Activated naive CD8-positive, alpha-beta T cell treated with anti-CD3 and anti-CD28 coated beads for 36 hours (primary cell): ENCODE data around the gene RLN3. TPM values are rescaled to one million over a fixed set of nuclear protein-coding genes. Genes with fewer than 3 reads are reported as not detected.

Experiments used
- DNase-seq: peaks from one replicate; pipeline ENCODE4 v3.0.0; 2021
- H3K27ac Mint-ChIP-seq: one replicate; pipeline ENCODE4 v1.8.0; 2022; ENCODE audit warnings: mild to moderate bottlenecking, moderate library complexity, mixed read lengths
- H3K27me3 Mint-ChIP-seq: one replicate; pipeline ENCODE4 v1.8.0; 2022; ENCODE audit warnings: mild to moderate bottlenecking, mixed read lengths
- H3K36me3 Mint-ChIP-seq: one replicate; pipeline ENCODE4 v1.8.0; 2021; ENCODE audit warnings: mild to moderate bottlenecking, mixed read lengths
- H3K4me1 Mint-ChIP-seq: one replicate; pipeline ENCODE4 v1.8.0; 2021; ENCODE audit warnings: mixed read lengths
- H3K4me3 Mint-ChIP-seq: one replicate; pipeline ENCODE4 v1.8.0; 2022; ENCODE audit warnings: mild to moderate bottlenecking, moderate library complexity, mixed read lengths
- H3K9me3 Mint-ChIP-seq: one replicate; pipeline ENCODE4 v1.8.0; 2022; ENCODE audit warnings: mixed read lengths
- total RNA-seq, 2 experiments: library from RNA; stranded (reverse); gene quantifications; one replicate each; pipeline ENCODE4 v1.2.3, GENCODE V29; 2021

The RLN3 gene
- total RNA-seq, 2 experiments from 2014 or later, result not detected

DNA sequence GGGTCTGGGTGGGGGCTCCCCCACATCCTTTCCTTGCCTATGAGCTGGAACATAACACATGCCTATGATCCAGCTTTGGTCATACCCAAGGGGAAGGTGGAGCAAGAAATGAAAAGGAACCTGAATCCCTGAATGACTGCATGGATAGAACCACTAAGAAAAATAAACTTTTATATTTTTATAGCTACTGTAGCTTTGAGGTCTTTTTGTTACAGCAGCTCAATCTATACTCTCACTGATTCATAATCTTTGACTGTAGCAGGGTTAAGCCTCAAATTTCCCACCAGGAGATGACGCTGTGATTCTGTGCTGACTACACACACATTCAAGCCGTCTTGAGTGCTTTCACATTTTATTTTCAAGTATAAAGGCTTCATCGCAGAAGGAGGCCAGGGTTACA, 25.1 kb downstream of the RLN3 start:
- Mint-ChIP-seq H3K36me3 (peaks cover 35% of the 10 kb centered on the region), H3K4me3 (no peak overlapping the region), H3K27me3 (peaks cover 14% of the 10 kb centered on the region), H3K9me3 (peaks cover 3% of the 10 kb centered on the region), H3K4me1 (peaks cover 9% of the 10 kb centered on the region), H3K27ac (no peak overlapping the region)
- no peak for DNase-seq

- Mint-ChIP-seq H3K27ac (no peak overlapping the region), H3K27me3 (peaks cover 19% of the 10 kb centered on the region), H3K36me3 (peaks cover 30% of the 10 kb centered on the region), H3K9me3 (peaks cover 2% of the 10 kb centered on the region), H3K4me3 (no peak overlapping the region), H3K4me1 (peaks cover 12% of the 10 kb centered on the region)
- no peak for DNase-seq
These were observed 25.6 kb downstream of the RLN3 start for GRCh38 chr19:14053500-14053899.

GRCh38 chr19:14054099-14054498, 26.2 kb downstream of the RLN3 start:
- no peak for DNase-seq
- Mint-ChIP-seq H3K4me3 (no peak overlapping the region), H3K9me3 (peaks cover 1% of the 10 kb centered on the region), H3K27me3 (peaks cover 25% of the 10 kb centered on the region), H3K36me3 (peaks cover 26% of the 10 kb centered on the region), H3K27ac (no peak overlapping the region), H3K4me1 (peaks cover 15% of the 10 kb centered on the region)

- Mint-ChIP-seq H3K4me3 (no peak overlapping the region), H3K27ac (no peak overlapping the region), H3K9me3 (peaks cover 1% of the 10 kb centered on the region), H3K36me3 (peaks cover 26% of the 10 kb centered on the region), H3K27me3 (peaks cover 31% of the 10 kb centered on the region), H3K4me1 (peaks cover 16% of the 10 kb centered on the region)
- DNase-seq, result no peak
These were observed 26.8 kb downstream of the RLN3 start for GRCh38 chr19:14054721-14055120.

GRCh38 chr19:14055396-14055795, 27.4 kb downstream of the RLN3 start:
- Mint-ChIP-seq H3K36me3 (peaks cover 21% of the 10 kb centered on the region), H3K9me3 (peaks cover 1% of the 10 kb centered on the region), H3K27ac (no peak overlapping the region), H3K4me3 (no peak overlapping the region), H3K27me3 (peaks cover 33% of the 10 kb centered on the region), H3K4me1 (peaks cover 17% of the 10 kb centered on the region)
- DNase-seq, result no peak

- Mint-ChIP-seq H3K4me1 (peaks cover 17% of the 10 kb centered on the region), H3K27ac (no peak overlapping the region), H3K9me3 (peaks cover 1% of the 10 kb centered on the region), H3K36me3 (peaks cover 20% of the 10 kb centered on the region), H3K27me3 (peaks cover 39% of the 10 kb centered on the region), H3K4me3 (no peak overlapping the region)
- DNase-seq, result no peak
These were observed 28.2 kb downstream of the RLN3 start for GRCh38 chr19:14056069-14056666.

DNA sequence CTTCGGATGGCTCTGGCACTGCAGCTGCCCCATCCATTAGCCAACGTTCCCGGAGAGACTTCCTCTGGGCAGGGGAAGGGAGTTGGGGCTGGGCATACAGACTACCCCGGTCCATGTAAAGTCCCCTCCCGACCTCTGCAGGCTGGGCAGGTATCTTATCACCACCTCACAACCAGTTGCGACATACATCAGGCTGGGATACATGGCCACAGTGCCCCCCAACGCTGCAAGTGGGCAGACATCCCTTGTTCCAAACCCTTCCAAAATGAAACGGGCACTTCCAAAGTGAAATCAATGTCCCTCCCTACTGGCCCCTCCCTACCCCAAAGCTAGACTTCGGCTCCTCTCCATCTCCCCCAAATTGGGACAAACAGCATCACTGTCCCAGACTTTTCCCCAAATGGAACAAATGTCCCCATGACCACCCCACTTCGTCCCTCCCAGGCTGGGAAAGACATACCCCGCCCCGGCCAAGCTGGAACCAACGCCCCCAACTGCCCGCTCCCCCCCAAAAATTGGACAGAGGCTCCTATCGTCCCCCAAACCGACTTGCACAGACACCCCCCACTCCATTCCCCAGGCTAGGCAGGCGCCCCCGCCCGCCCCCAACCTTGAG, 28.9 kb downstream of the RLN3 start:
- Mint-ChIP-seq H3K27ac (no peak overlapping the region), H3K4me3 (no peak overlapping the region), H3K27me3 (peaks cover 42% of the 10 kb centered on the region), H3K4me1 (peaks cover 17% of the 10 kb centered on the region), H3K9me3 (peaks cover 1% of the 10 kb centered on the region), H3K36me3 (peaks cover 16% of the 10 kb centered on the region)
- no peak for DNase-seq

DNA sequence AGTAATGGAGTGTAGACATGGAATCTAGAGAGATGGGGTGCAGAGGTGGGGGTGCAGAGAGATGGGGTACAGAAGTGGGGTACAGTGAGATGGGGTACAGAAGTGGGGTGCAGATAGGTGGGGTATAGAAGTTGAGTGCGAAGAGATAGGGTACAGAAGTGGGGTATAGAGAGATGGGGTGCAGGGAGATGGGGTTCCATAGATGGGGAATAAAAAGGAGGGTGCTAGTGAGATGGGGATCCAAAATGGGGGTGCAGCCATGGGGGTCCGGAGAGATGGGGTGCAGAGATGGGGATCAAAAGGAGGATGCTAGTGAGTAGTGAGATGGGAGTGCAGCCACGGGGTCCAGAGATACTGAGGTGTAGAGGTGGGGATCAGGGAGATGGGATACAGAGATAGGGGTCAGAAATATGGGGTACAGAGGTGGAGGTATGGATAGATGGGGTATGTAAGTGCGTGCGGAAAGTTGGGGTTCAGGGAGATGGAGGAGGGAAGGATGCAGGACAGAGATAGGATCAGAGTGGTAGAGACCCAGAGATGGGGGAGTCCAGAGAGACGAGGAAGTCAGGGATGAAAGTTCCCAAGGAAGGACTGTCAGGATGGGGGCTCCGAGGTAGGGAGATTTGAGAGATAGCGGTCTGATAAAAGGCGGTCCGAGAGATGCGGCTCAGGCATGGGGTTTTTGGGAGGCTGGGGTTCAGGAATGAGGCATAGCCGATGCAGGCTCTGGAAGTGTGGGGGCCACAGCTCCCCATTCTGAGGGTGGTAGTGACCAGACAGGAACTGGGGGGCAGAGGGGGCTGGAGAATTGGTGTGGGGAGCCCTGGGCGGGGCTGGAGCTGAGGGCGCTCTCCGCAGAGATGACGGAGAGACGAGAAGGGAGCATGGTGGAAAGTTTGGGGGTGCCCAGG, 30.5 kb downstream of the RLN3 start:
- Mint-ChIP-seq H3K27ac (no peak overlapping the region), H3K9me3 (no peaks in the 10 kb centered on the region), H3K36me3 (peaks cover 3% of the 10 kb centered on the region), H3K27me3 (peaks cover 47% of the 10 kb centered on the region), H3K4me3 (peak overlapping the region; percentile 60), H3K4me1 (peaks cover 17% of the 10 kb centered on the region)
- DNase-seq, result no peak

DNA sequence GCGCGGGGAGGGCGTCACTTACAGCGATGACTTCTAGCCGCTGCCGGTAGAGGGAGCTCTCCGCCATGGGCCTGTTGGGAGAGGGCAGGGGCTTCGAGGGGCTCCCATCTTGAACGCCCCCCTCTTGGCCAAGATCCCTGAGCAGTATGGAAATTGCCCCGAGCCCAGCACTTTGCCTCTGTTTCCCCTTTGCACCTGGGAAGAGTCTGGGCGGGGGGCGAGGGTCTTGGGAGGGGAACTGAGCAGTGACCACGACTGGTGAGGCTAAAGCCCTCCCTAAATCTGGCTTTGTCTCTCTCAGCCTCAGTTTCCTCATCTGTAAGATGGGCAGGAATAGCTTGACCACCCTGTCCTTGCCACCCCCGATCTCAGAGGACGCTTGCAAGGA, 31.1 kb downstream of the RLN3 start:
- Mint-ChIP-seq H3K4me3 (peak overlapping the region; percentile 16), H3K27ac (no peak overlapping the region), H3K9me3 (no peaks in the 10 kb centered on the region), H3K36me3 (no peaks in the 10 kb centered on the region), H3K4me1 (peaks cover 17% of the 10 kb centered on the region), H3K27me3 (peaks cover 47% of the 10 kb centered on the region)
- peak; percentile 66 for DNase-seq

GRCh38 chr19:14059652-14060155, 31.8 kb downstream of the RLN3 start:
- Mint-ChIP-seq H3K27me3 (peaks cover 47% of the 10 kb centered on the region), H3K9me3 (no peaks in the 10 kb centered on the region), H3K4me1 (peaks cover 17% of the 10 kb centered on the region), H3K36me3 (no peaks in the 10 kb centered on the region), H3K4me3 (no peak overlapping the region), H3K27ac (no peak overlapping the region)
- no peak for DNase-seq

- no peak overlapping the region for H3K27ac Mint-ChIP-seq
- H3K4me1 Mint-ChIP-seq, result peaks cover 17% of the 10 kb centered on the region
- no peak for DNase-seq
- H3K36me3 Mint-ChIP-seq, result no peaks in the 10 kb centered on the region
- H3K27me3 Mint-ChIP-seq, result peaks cover 47% of the 10 kb centered on the region
- no peak overlapping the region for H3K4me3 Mint-ChIP-seq
- no peaks in the 10 kb centered on the region for H3K9me3 Mint-ChIP-seq
These were observed 33.3 kb downstream of the RLN3 start for GRCh38 chr19:14061081-14061749.

GRCh38 chr19:14061751-14062557, 34.0 kb downstream of the RLN3 start, which contains the start of gene PALM3:
Gene PALM3 (minus strand): TSS chr19:14062076. CDS start chr19:14061980, 96 bp downstream.
- H3K9me3 Mint-ChIP-seq, result no peaks in the 10 kb centered on the region
- DNase-seq, result no peak
- H3K36me3 Mint-ChIP-seq, result no peaks in the 10 kb centered on the region
- H3K4me3 Mint-ChIP-seq, result no peak within 1 kb of the TSS
- no peak within 1 kb of the TSS for H3K27ac Mint-ChIP-seq
- H3K4me1 Mint-ChIP-seq, result peaks cover 17% of the 10 kb centered on the region
- H3K27me3 Mint-ChIP-seq, result peaks cover 42% of the 10 kb centered on the region

- Mint-ChIP-seq H3K4me1 (peaks cover 17% of the 10 kb centered on the region), H3K27ac (no peak overlapping the region), H3K36me3 (no peaks in the 10 kb centered on the region), H3K9me3 (no peaks in the 10 kb centered on the region), H3K27me3 (peaks cover 39% of the 10 kb centered on the region), H3K4me3 (no peak overlapping the region)
- DNase-seq, result no peak
These were observed 34.6 kb downstream of the RLN3 start for GRCh38 chr19:14062558-14062855.

- H3K27me3 Mint-ChIP-seq, result peaks cover 33% of the 10 kb centered on the region
- H3K4me1 Mint-ChIP-seq, result peaks cover 11% of the 10 kb centered on the region
- no peak overlapping the region for H3K27ac Mint-ChIP-seq
- no peak overlapping the region for H3K4me3 Mint-ChIP-seq
- no peaks in the 10 kb centered on the region for H3K36me3 Mint-ChIP-seq
- H3K9me3 Mint-ChIP-seq, result no peaks in the 10 kb centered on the region
- no peak for DNase-seq
These were observed 35.2 kb downstream of the RLN3 start for GRCh38 chr19:14063105-14063504.
